HG03520 (cell line): ENCODE data around the gene WDR27.
A peak's percentile ranks its signal among the peaks of the same experiment; 100 is the strongest.

ENCODE experiments used
- ATAC-seq: cut with Tn5 transposase; IDR thresholded peaks from one replicate; pipeline ENCODE4 v1.9.1; 2021; ENCODE audit warnings: mild to moderate bottlenecking, moderate library complexity; ENCODE audit not compliant: unreplicated experiment

Gene WDR27

GRCh38 chr6:169701954-169702839, at the start of gene WDR27, which contains the start of gene C6orf120:
WDR27 (minus strand) TSS chr6:169702029; CDS start chr6:169689005, 13,024 bp downstream.
C6orf120 (plus strand) TSS chr6:169702126; CDS start chr6:169702460, 334 bp downstream.
- peak; percentile 92 for ATAC-seq

GRCh38 chr6:169746556-169746955, 44.7 kb upstream of the WDR27 start:
- no peak for ATAC-seq

- ATAC-seq = no peak
Measured at GRCh38 chr6:169745405-169745804, 43.6 kb upstream of the WDR27 start.

GRCh38 chr6:169741344-169741743, 39.5 kb upstream of the WDR27 start:
- no peak for ATAC-seq

GRCh38 chr6:169738976-169739529, 37.2 kb upstream of the WDR27 start:
- no peak for ATAC-seq

GRCh38 chr6:169738204-169738975, 36.6 kb upstream of the WDR27 start:
- no peak for ATAC-seq

GRCh38 chr6:169729961-169730360, 28.1 kb upstream of the WDR27 start:
- no peak for ATAC-seq

GRCh38 chr6:169726963-169727362, 25.1 kb upstream of the WDR27 start:
- no peak for ATAC-seq

- ATAC-seq = no peak
Measured at GRCh38 chr6:169726049-169726400, 24.2 kb upstream of the WDR27 start.

- no peak for ATAC-seq
Measured at GRCh38 chr6:169725125-169726048, 23.6 kb upstream of the WDR27 start.

- ATAC-seq = peak; percentile 34
Measured at GRCh38 chr6:169724494-169725124, 22.8 kb upstream of the WDR27 start, which contains the start of gene PHF10. PHF10 (minus strand) TSS chr6:169724500; CDS start chr6:169723931, 569 bp downstream.

GRCh38 chr6:169723991-169724493, 22.2 kb upstream of the WDR27 start:
- peak; percentile 23 for ATAC-seq

GRCh38 chr6:169723200-169723909, 21.5 kb upstream of the WDR27 start:
- peak; percentile 39 for ATAC-seq

GRCh38 chr6:169722362-169723199, 20.8 kb upstream of the WDR27 start:
- peak; percentile 3 for ATAC-seq

- ATAC-seq = no peak
Measured at GRCh38 chr6:169720207-169720855, 18.5 kb upstream of the WDR27 start.

GRCh38 chr6:169719117-169719516, 17.3 kb upstream of the WDR27 start:
- no peak for ATAC-seq

- no peak for ATAC-seq
Measured at GRCh38 chr6:169714595-169714994, 12.8 kb upstream of the WDR27 start.

GRCh38 chr6:169714178-169714577, 12.3 kb upstream of the WDR27 start:
- ATAC-seq = no peak
